Esophagus squamous epithelium (tissue), 5 donors: ENCODE results near the gene HHATL. TPM values are rescaled to one million over a fixed set of nuclear protein-coding genes. Genes with fewer than 3 reads are reported as not detected.

Experiments
- DNase-seq: peaks from one replicate; lab custom pipeline; 2025; lab: John Stamatoyannopoulos, UW
- H3K27ac ChIP-seq, 4 donors: fragments of 200-600 bp; sonication (generic); one replicate each; pipeline ENCODE4 v1.5.1; 2016 to 2019; ENCODE audit warnings: mild to moderate bottlenecking in 1 of 4
- H3K27me3 ChIP-seq, 4 donors: fragments of 200-600 bp; sonication (generic); 1 replicate in 3 of 4; 2 replicates in 1 of 4; pipeline versions ENCODE4 v1.5.1 to v1.6.0; 2017 to 2021; ENCODE audit warnings: antibody characterized with exemption in 1 of 4
- H3K36me3 ChIP-seq, 3 donors: fragments of 200-600 bp; sonication (generic); one replicate each; pipeline ENCODE4 v1.5.1; 2016 to 2019
- H3K4me1 ChIP-seq, 3 donors: fragments of 200-600 bp; sonication (generic); one replicate each; pipeline ENCODE4 v1.5.1; 2017 to 2019
- H3K4me3 ChIP-seq, 4 donors: fragments of 200-600 bp; sonication (generic); 1 replicate in 3 of 4; 2 replicates in 1 of 4; pipeline ENCODE4 v1.5.1; 2016 to 2019; ENCODE audit warnings: mild to moderate bottlenecking in 2 of 4, moderate library complexity in 1 of 4
- H3K9me3 ChIP-seq, 3 donors: fragments of 200-600 bp; sonication (generic); one replicate each; pipeline ENCODE4 v1.5.1; 2016 to 2019
- POLR2A ChIP-seq, 4 donors: fragments of 450-650 bp; IDR thresholded peaks; one replicate each; pipeline ENCODE4 v1.6.1; 2017; ENCODE audit warnings: antibody characterized with exemption in 4 of 4, mild to moderate bottlenecking in 4 of 4, moderate library complexity in 3 of 4
- WGBS, 2 donors: methylation state at CpG; one replicate each; pipeline ENCODE4 v1.1.5; 2018; 5-methylcytosine and 5-hydroxymethylcytosine counted together
- intact Hi-C: fragments of 100-400 bp; cut with DNase I; formaldehyde crosslinking; loops from one replicate; pipeline ENCODE4 v1.15.0; 2022
- total RNA-seq, 4 donors: library from RNA; depleted of rRNA; stranded (reverse); fragments of >200 nt; gene quantifications; one replicate each; pipeline ENCODE4 v1.1.0, GENCODE V29; 2016
- TF ChIP-seq, protein P1 (sequence below), 6 experiments: fragments of 450-650 bp in 4 of 6; fragments of 200-600 bp in 2 of 6; sonication (generic) in 2 of 6; IDR thresholded peaks; one replicate each; pipeline ENCODE4 v1.5.1; 2016 to 2019; ENCODE audit warnings: antibody characterized with exemption in 6 of 6, mild to moderate bottlenecking in 4 of 6, moderate library complexity in 4 of 6
- donor health status: DM: yes; HTN: yes; CAD: no.

The HHATL gene
- total RNA-seq, 4 donors from 2014 or later, result not detected

DNA sequence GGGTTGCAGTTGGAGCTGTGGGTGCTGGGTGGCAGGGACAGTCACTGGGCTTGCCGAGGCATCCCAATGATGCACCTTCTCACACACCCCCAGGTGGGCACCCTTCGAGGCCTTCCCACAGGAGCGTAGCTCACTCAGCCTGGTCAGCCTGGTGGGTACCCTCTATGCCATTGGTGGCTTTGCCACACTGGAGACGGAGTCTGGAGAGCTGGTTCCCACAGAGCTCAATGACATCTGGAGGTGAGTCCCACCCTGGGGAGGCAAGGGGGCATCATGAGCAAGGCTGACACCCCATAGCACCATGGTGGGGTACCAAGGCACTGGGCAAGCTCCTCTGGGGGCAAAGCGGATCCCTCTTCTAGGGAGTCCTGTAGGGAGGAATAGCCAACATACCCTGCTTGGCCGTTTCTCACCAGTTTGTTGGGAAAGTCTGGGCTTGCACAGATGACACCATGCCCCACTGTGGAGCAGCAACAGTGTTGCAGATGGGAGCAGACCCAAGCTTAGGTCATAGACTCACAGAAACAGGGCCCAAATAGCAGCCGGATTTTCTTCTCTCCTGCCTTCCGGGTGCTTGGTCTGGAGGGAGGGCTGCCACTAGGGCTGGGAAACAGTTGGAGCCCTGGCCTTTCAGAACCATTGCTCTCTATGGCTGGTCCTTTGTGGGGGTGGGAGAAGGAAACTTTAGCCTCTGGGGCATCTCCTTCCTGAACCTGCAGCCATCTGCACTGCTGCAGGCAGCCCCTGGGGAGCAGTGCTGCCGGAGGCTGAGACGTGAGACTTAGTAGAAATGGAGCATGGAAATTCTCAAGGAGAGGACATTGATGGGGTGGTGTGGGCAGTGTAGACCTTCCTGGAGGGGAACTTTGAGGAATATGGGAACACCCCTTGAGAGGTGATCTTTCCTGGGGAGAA lies 11.6 kb downstream of the HHATL start:
- Histone ChIP-seq H3K4me3 (no peak overlapping the region), H3K9me3 (no peaks in the 10 kb centered on the region), H3K4me1 (peaks cover 0 to 3% (median 0%) of the 10 kb centered on the region in 3 donors), H3K27me3 (peaks cover 0 to 27% (median 0%) of the 10 kb centered on the region in 4 donors), H3K27ac (no peak overlapping the region), H3K36me3 (no peaks in the 10 kb centered on the region)
- DNase-seq, result no peak
- intact Hi-C loops, result no loop called here
- TF ChIP-seq POLR2A (IDR thresholded peaks at IDR 0.05), result no peak
- TF ChIP-seq, protein P1, sequence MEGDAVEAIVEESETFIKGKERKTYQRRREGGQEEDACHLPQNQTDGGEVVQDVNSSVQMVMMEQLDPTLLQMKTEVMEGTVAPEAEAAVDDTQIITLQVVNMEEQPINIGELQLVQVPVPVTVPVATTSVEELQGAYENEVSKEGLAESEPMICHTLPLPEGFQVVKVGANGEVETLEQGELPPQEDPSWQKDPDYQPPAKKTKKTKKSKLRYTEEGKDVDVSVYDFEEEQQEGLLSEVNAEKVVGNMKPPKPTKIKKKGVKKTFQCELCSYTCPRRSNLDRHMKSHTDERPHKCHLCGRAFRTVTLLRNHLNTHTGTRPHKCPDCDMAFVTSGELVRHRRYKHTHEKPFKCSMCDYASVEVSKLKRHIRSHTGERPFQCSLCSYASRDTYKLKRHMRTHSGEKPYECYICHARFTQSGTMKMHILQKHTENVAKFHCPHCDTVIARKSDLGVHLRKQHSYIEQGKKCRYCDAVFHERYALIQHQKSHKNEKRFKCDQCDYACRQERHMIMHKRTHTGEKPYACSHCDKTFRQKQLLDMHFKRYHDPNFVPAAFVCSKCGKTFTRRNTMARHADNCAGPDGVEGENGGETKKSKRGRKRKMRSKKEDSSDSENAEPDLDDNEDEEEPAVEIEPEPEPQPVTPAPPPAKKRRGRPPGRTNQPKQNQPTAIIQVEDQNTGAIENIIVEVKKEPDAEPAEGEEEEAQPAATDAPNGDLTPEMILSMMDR (IDR thresholded peaks at IDR 0.05), result no peak
- WGBS, 2 donors, result 54 to 64% methylated on average over 6 to 8 of the region's 10 CpGs

DNA sequence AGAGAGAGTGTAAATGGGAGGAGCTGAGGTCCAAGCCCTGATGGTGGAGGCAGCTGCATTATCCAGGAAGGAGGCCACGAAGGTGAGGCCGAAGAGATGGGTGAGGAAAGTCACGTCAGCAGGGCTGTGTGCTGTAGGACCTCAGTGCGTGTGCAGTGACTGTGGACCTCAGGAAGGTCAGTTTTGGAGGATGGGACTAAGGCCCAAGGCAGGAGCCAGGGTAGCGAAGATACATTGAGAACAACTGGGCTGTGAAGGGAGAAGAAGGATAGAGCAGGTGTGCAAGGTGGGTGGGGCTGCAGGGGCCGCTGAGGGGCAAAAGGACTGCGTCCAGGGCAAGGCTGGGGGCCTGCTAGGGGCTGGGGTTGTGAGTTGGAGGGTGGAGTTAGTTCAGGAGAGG lies 12.4 kb downstream of the HHATL start:
- TF ChIP-seq, protein P1 (IDR thresholded peaks at IDR 0.05), result no peak
- TF ChIP-seq POLR2A (IDR thresholded peaks at IDR 0.05), result no peak
- Histone ChIP-seq H3K4me1 (peaks cover 0 to 11% (median 6%) of the 10 kb centered on the region in 3 donors), H3K4me3 (no peak overlapping the region), H3K27ac (no peak overlapping the region), H3K9me3 (no peaks in the 10 kb centered on the region), H3K27me3 (peaks cover 0 to 35% (median 0%) of the 10 kb centered on the region in 4 donors), H3K36me3 (no peaks in the 10 kb centered on the region)
- DNase-seq, result no peak
- intact Hi-C loops, result no loop called here
- 71 to 84% methylated on average over 7 of the region's 7 CpGs for WGBS, 2 donors

DNA sequence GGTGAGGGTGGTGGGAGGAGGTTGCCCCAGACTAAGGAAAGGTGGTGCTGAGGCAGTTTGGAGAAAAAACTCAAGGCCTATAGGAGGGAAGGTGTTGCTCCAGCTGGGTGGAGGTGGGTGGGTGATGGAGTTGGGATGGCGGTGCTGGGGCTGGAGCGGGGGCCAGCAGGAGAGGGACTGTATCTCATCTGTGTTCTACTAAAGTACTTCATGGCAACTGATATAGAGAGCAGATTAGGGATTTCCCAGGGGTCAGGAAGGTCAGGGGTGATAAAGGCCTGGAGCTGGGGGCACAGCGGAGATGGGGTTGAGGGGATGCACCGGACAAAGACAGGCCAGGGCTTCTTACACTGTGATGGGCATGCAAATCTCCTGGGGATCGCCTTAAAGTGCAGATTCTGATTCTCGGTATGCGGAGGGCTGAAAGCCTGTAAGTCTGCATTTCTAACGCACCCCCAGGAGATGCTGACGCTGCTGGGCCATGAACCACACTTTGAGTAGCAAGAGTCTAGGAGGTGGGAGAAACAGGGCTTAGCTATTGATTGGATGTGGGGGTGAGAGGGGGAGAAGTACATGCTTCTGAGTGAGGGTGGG lies 13.1 kb downstream of the HHATL start:
- WGBS, 2 donors, result 71 to 86% methylated on average over 9 of the region's 9 CpGs
- TF ChIP-seq POLR2A (IDR thresholded peaks at IDR 0.05), result no peak
- TF ChIP-seq, protein P1 (IDR thresholded peaks at IDR 0.05), result no peak
- DNase-seq, result no peak

DNA sequence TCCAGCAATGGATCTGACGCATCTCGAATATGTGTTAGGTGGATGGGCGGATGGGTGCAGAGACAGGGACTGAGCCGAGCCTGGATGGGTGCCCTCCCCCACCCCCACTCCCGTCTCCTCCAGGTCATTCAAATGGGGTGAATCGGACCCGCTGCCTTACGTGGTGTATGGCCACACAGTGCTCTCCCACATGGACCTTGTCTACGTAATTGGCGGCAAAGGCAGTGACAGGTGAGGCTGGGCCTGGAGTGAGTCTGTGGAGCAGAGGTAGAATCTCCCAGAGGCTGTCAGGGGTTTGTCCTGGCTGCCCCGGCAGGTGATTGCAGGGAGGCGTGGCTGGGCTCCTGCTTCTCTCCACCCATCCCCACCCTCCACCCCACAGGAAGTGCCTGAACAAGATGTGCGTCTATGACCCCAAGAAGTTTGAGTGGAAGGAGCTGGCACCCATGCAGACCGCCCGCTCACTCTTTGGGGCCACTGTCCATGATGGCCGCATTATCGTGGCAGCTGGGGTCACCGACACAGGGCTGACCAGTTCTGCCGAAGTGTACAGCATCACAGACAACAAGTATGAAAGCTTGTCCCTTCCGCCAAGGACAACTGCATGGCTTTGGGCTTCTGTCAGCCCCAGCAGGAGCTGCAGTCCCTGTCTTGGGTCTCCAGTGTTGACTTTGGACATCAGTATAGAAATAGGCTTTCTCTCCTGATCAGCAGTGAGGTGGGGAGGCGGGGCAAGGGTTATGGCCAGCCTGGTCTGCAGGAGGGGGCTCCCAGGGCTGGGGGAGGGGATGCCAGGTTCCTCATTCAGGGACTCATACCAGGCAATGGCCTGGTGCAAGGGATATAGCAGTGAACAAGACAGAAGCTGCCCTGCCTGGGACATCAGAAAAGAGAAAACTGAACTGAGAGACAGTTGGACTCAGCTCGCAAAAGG lies 13.8 kb downstream of the HHATL start:
- TF ChIP-seq, protein P1 (IDR thresholded peaks at IDR 0.05), result no peak
- no peak for TF ChIP-seq POLR2A (IDR thresholded peaks at IDR 0.05)
- no peak for DNase-seq
- H3K4me3 ChIP-seq, result no peak overlapping the region
- intact Hi-C loops, result no loop called here
- H3K9me3 ChIP-seq, result no peaks in the 10 kb centered on the region
- 80 to 93% methylated on average over 14 to 18 of the region's 22 CpGs for WGBS, 2 donors
- peaks cover 0 to 25% (median 12%) of the 10 kb centered on the region in 3 donors for H3K4me1 ChIP-seq
- no peaks in the 10 kb centered on the region for H3K36me3 ChIP-seq
- peaks cover 0 to 39% (median 0%) of the 10 kb centered on the region in 4 donors for H3K27me3 ChIP-seq
- H3K27ac ChIP-seq, result no peak overlapping the region

More for the DNA sequence above, 13.1 kb downstream of the HHATL start:
- Histone ChIP-seq H3K4me3 (no peak overlapping the region), H3K36me3 (no peaks in the 10 kb centered on the region), H3K27ac (no peak overlapping the region), H3K27me3 (peaks cover 0 to 39% (median 0%) of the 10 kb centered on the region in 4 donors), H3K4me1 (peaks cover 0 to 18% (median 9%) of the 10 kb centered on the region in 3 donors), H3K9me3 (no peaks in the 10 kb centered on the region)
- intact Hi-C loops, result no loop called here
